HCT116 (cell line): Measurements from ENCODE around the gene PRM2. TPM values are rescaled to one million over a fixed set of nuclear protein-coding genes. Genes with fewer than 3 reads are reported as not detected.

ENCODE experiments used
- ATAC-seq: fragments of 200-7000 bp; cut with Tn5 transposase; 2 replicates; pipeline ENCODE4 v1.9.1; 2020; ENCODE audit warnings: mild to moderate bottlenecking, moderate library complexity
- BruUV-seq: library from RNA; stranded (reverse); fragments of 400-500 nt; replicated peaks from 2 replicates; lab custom pipeline; 2021; lab: Mats Ljungman, UMichigan
- CTCF ChIA-PET: fragments of 300-600 bp; sonication (Branson Sonifier 250); formaldehyde crosslinking; loops from one replicate; lab custom pipeline; 2021; ENCODE audit warnings: antibody characterized with exemption; lab: Charles Lee
- POLR2A ChIA-PET: fragments of 300-600, 350-600 bp; sonication (Branson Sonifier 250); formaldehyde crosslinking; loops from one replicate; lab custom pipeline; 2021; ENCODE audit warnings: antibody characterized with exemption; lab: Charles Lee
- RAD21 ChIA-PET, 2 experiments: fragments of 300-600 bp; sonication (Branson Sonifier 250); formaldehyde crosslinking; loops; one replicate each; lab custom pipeline; 2023; ENCODE audit warnings: low total read pairs in 2 of 2; ENCODE audit not compliant: uncharacterized antibody in 2 of 2, unreplicated experiment in 2 of 2, low non-redundant PET in 1 of 2; lab: Charles Lee
- DNase-seq: peaks from one replicate; pipeline ENCODE4 v3.0.0-alpha.2; 2010; ENCODE audit warnings: low read depth, low spot score
- H2AFZ ChIP-seq: fragments of 200-600 bp; shearing (Covaris generic), sonication (generic); 2 replicates; pipeline ENCODE4 v1.6.1; 2017; ENCODE audit warnings: low read depth, mixed run types, mixed read lengths, antibody characterized with exemption, low read length; ENCODE audit not compliant: poor library complexity, severe bottlenecking
- H3K27ac ChIP-seq: 2 replicates; pipeline ENCODE4 v1.5.1; 2012; ENCODE audit warnings: low read depth, low read length
- H3K27me3 ChIP-seq: fragments of 200-600 bp; sonication (generic); 2 replicates; pipeline ENCODE4 v1.6.1; 2016; ENCODE audit warnings: mixed run types, low read length, mixed read lengths; ENCODE audit not compliant: insufficient read depth
- H3K36me3 ChIP-seq, 2 experiments: fragments of 200-500 bp in 1 of 2; fragments of 200-600 bp in 1 of 2; sonication (Bioruptor generic) in 1 of 2; sonication (generic) in 1 of 2; 2 replicates each; pipeline versions ENCODE4 v1.5.1 to v1.6.1; 2014 to 2016; ENCODE audit warnings: low read length in 2 of 2, inconsistent platforms in 1 of 2, mixed read lengths in 1 of 2, mixed run types in 1 of 2; ENCODE audit not compliant: insufficient read depth in 2 of 2, control insufficient read depth in 1 of 2
- H3K4me1 ChIP-seq, 2 experiments: fragments of 200-600 bp in 1 of 2; sonication (generic) in 1 of 2; 2 replicates each; pipeline versions ENCODE4 v1.5.1 to v1.6.1; 2012 to 2017; ENCODE audit warnings: low read length in 2 of 2, inconsistent platforms in 1 of 2, mild to moderate bottlenecking in 1 of 2, mixed read lengths in 1 of 2, mixed run types in 1 of 2, moderate library complexity in 1 of 2; ENCODE audit not compliant: insufficient read depth in 2 of 2, control insufficient read depth in 1 of 2
- H3K4me2 ChIP-seq: fragments of 200-600 bp; sonication (generic); 2 replicates; pipeline ENCODE4 v1.6.1; 2017; ENCODE audit warnings: mixed run types, low read length, mixed read lengths
- H3K4me3 ChIP-seq, 2 experiments: fragments of 200-600 bp in 1 of 2; sonication (generic) in 1 of 2; replicated peaks in 1 of 2; 2 replicates each; pipeline ENCODE4 v1.5.1; 2011 to 2016; ENCODE audit warnings: low read length in 2 of 2, control low read depth in 1 of 2, low read depth in 1 of 2, mild to moderate bottlenecking in 1 of 2, mixed read lengths in 1 of 2, mixed run types in 1 of 2
- H3K79me2 ChIP-seq: fragments of 200-600 bp; sonication (generic); 2 replicates; pipeline ENCODE4 v1.6.1; 2017; ENCODE audit warnings: mild to moderate bottlenecking, mixed run types, low read length, moderate library complexity, mixed read lengths; ENCODE audit not compliant: insufficient read depth
- H3K9ac ChIP-seq: fragments of 200-600 bp; sonication (generic); 2 replicates; pipeline ENCODE4 v1.6.1; 2016; ENCODE audit warnings: low read length, mixed read lengths
- H3K9me2 ChIP-seq: fragments of 200-600 bp; sonication (generic), shearing (Covaris generic); 2 replicates; pipeline ENCODE4 v1.6.1; 2017; ENCODE audit warnings: mixed run types, mild to moderate bottlenecking, moderate library complexity; ENCODE audit not compliant: insufficient read depth
- H3K9me3 ChIP-seq, 2 experiments: fragments of 200-500 bp in 1 of 2; fragments of 200-600 bp in 1 of 2; sonication (Bioruptor generic) in 1 of 2; sonication (generic) in 1 of 2; 2 replicates each; pipeline ENCODE4 v1.6.1; 2014 to 2017; ENCODE audit warnings: low read length in 2 of 2, mixed read lengths in 2 of 2, inconsistent platforms in 1 of 2, low read depth in 1 of 2, mild to moderate bottlenecking in 1 of 2, mixed run types in 1 of 2, moderate library complexity in 1 of 2; ENCODE audit not compliant: control insufficient read depth in 1 of 2, insufficient read depth in 1 of 2
- H4K20me1 ChIP-seq: fragments of 200-600 bp; sonication (generic), shearing (Covaris generic); 2 replicates; pipeline ENCODE4 v1.6.1; 2017; ENCODE audit warnings: mixed run types, mild to moderate bottlenecking, moderate library complexity; ENCODE audit not compliant: insufficient read depth
- CBX3 ChIP-seq: IDR thresholded peaks from 2 replicates; pipeline ENCODE4 v1.6.1; 2012; ENCODE audit warnings: low read depth
- ELF1 ChIP-seq: IDR thresholded peaks from 2 replicates; pipeline ENCODE4 v1.6.1; 2012; ENCODE audit warnings: low read depth, borderline replicate concordance
- EZH2 ChIP-seq: fragments of 200-600 bp; sonication (generic); IDR thresholded peaks from 2 replicates; pipeline ENCODE4 v1.6.1; 2017; ENCODE audit warnings: antibody characterized with exemption, mixed run types
- EZH2phosphoT487 ChIP-seq: fragments of 200-600 bp; IDR thresholded peaks from 2 replicates; pipeline ENCODE4 v1.6.1; 2018; ENCODE audit warnings: antibody characterized with exemption, borderline replicate concordance
- FOSL1 ChIP-seq: IDR thresholded peaks from 2 replicates; pipeline ENCODE4 v1.6.1; 2012; ENCODE audit warnings: low read depth
- JUND ChIP-seq: IDR thresholded peaks from 2 replicates; pipeline ENCODE4 v1.6.1; 2012
- POLR2AphosphoS5 ChIP-seq: IDR thresholded peaks from 2 replicates; pipeline ENCODE4 v1.6.1; 2011; ENCODE audit warnings: mild to moderate bottlenecking, low read depth, low read length, moderate library complexity
- SIN3A ChIP-seq: IDR thresholded peaks from 2 replicates; pipeline ENCODE4 v1.6.1; 2012; ENCODE audit warnings: low read depth
- SP1 ChIP-seq: IDR thresholded peaks from 2 replicates; pipeline ENCODE4 v1.6.1; 2012; ENCODE audit warnings: low read depth
- SRF ChIP-seq: IDR thresholded peaks from 2 replicates; pipeline ENCODE4 v1.6.1; 2012; ENCODE audit warnings: low read depth
- TCF7L2 ChIP-seq: IDR thresholded peaks from 2 replicates; pipeline ENCODE4 v1.7.0; 2011; ENCODE audit warnings: borderline replicate concordance, inconsistent platforms; ENCODE audit not compliant: insufficient read depth, insufficient read length; ENCODE audit errors: extremely low read depth
- YY1 ChIP-seq: IDR thresholded peaks from 2 replicates; pipeline ENCODE4 v1.6.1; 2011; ENCODE audit warnings: low read length, low read depth, moderate library complexity, mild to moderate bottlenecking; ENCODE audit not compliant: insufficient replicate concordance; ENCODE audit errors: extremely low read depth
- intact Hi-C: fragments of 100-400 bp; cut with micrococcal nuclease; formaldehyde crosslinking; loops from 2 replicates; pipeline ENCODE4 v1.10.0; 2022
- total RNA-seq: library from RNA; stranded (reverse); gene quantifications from one replicate; pipeline ENCODE4 v1.2.1, GENCODE V29; 2021; ENCODE audit not compliant: unreplicated experiment
- TF ChIP-seq, protein P1 (sequence below), 3 experiments: fragments of 200-600 bp in 1 of 3; sonication (generic) in 1 of 3; IDR thresholded peaks in 2 of 3; conservative IDR thresholded peaks in 1 of 3; 2 replicates each; pipeline ENCODE4 v1.5.1; 2012 to 2017; ENCODE audit warnings: low read depth in 2 of 3, low read length in 2 of 3, antibody characterized with exemption in 1 of 3, borderline replicate concordance in 1 of 3, control low read depth in 1 of 3, mild to moderate bottlenecking in 1 of 3, mixed read lengths in 1 of 3, mixed run types in 1 of 3, moderate library complexity in 1 of 3; ENCODE audit not compliant: insufficient read depth in 1 of 3
- TF ChIP-seq, protein P2 (sequence below): IDR thresholded peaks from 2 replicates; pipeline ENCODE4 v1.6.1; 2012; ENCODE audit warnings: low read depth

PRM2 gene
- total RNA-seq, 1 experiment from 2014 or later: not detected

DNA sequence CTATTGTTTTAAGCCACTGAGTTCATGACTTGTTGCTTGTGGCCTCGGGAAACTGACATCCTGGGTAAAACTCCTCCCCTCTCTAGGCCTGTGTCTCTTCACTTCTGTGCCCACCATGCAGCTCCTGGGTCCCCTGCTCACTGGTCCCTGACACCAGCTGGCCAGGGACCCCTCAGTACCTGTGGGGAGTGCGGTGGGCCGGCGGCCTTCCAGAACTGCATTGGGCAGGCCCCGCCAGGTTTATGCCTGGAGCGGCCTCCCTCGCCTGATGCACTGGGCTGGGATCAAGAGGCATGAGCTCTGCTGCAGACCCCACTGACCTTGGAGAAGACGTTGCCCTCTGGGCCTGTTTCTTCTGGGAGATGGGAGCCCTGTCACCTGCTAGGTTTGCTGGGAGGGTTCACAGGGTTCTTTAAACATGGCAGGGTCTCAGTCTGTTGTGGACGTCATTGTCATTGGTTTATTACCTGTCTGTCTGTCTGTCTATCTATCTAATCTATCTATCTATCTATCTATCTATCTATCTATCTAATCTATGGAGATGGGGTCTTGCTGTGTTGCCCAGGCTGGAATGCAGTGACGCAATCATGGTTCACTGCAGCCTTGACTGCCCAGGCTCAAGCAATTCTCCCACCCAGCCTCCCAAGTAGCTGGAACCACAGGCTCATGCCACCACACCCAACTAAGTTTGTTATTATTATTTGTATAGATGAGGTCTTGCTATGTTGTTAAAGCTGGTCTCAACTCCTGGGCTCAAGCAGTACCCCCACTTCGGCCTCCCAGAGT lies 47.5 kb upstream of the PRM2 start:
- no peaks in the 10 kb centered on the region for H3K36me3 ChIP-seq
- intact Hi-C loops: no loop called here
- no TSS peak for BruUV-seq
- H3K9me3 ChIP-seq: no peaks in the 10 kb centered on the region
- H3K4me1 ChIP-seq: peaks cover 20 to 22% of the 10 kb centered on the region in 2 experiments
- RAD21 ChIA-PET: no interaction called here
- no peaks in the 10 kb centered on the region for H4K20me1 ChIP-seq
- no peaks in the 10 kb centered on the region for H3K9me2 ChIP-seq
- TF ChIP-seq FOSL1 (no peak), SRF (no peak), EZH2phosphoT487 (no peak)
- DNase-seq: no peak
- H3K4me3 ChIP-seq: no peak overlapping the region
- H3K79me2 ChIP-seq: no peaks in the 10 kb centered on the region
- ATAC-seq: no peak
- H3K27me3 ChIP-seq: no peaks in the 10 kb centered on the region
- no peak overlapping the region for H3K4me2 ChIP-seq
- no peak overlapping the region for H3K27ac ChIP-seq
- POLR2A ChIA-PET: no interaction called here
- no peak overlapping the region for H2AFZ ChIP-seq
- no peak overlapping the region for H3K9ac ChIP-seq
- CTCF ChIA-PET: no interaction called here

GRCh38 chr16:11322823-11323222 lies 46.5 kb upstream of the PRM2 start:
- no peaks in the 10 kb centered on the region for H4K20me1 ChIP-seq
- RAD21 ChIA-PET: no interaction called here
- H3K36me3 ChIP-seq: no peaks in the 10 kb centered on the region
- CTCF ChIA-PET: no interaction called here
- no peak overlapping the region for H2AFZ ChIP-seq
- POLR2A ChIA-PET: no interaction called here
- H3K4me3 ChIP-seq: no peak overlapping the region
- DNase-seq (no peak), ATAC-seq (no peak)
- no TSS peak for BruUV-seq
- no peak overlapping the region for H3K9ac ChIP-seq
- H3K27me3 ChIP-seq: no peaks in the 10 kb centered on the region
- intact Hi-C loops: no loop called here
- H3K79me2 ChIP-seq: no peaks in the 10 kb centered on the region
- no peak overlapping the region for H3K4me2 ChIP-seq
- no peaks in the 10 kb centered on the region for H3K9me2 ChIP-seq
- no peak overlapping the region for H3K27ac ChIP-seq
- peaks cover 11 to 14% of the 10 kb centered on the region in 2 experiments for H3K4me1 ChIP-seq
- no peaks in the 10 kb centered on the region for H3K9me3 ChIP-seq
- TF ChIP-seq TCF7L2 (no peak), SIN3A (no peak), FOSL1 (no peak), ELF1 (no peak), POLR2AphosphoS5 (no peak), SP1 (no peak), JUND (no peak), EZH2phosphoT487 (no peak), YY1 (no peak), CBX3 (no peak), EZH2 (no peak)
- TF ChIP-seq, protein P1, sequence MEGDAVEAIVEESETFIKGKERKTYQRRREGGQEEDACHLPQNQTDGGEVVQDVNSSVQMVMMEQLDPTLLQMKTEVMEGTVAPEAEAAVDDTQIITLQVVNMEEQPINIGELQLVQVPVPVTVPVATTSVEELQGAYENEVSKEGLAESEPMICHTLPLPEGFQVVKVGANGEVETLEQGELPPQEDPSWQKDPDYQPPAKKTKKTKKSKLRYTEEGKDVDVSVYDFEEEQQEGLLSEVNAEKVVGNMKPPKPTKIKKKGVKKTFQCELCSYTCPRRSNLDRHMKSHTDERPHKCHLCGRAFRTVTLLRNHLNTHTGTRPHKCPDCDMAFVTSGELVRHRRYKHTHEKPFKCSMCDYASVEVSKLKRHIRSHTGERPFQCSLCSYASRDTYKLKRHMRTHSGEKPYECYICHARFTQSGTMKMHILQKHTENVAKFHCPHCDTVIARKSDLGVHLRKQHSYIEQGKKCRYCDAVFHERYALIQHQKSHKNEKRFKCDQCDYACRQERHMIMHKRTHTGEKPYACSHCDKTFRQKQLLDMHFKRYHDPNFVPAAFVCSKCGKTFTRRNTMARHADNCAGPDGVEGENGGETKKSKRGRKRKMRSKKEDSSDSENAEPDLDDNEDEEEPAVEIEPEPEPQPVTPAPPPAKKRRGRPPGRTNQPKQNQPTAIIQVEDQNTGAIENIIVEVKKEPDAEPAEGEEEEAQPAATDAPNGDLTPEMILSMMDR (IDR thresholded peaks at IDR 0.05 in 2 of 3, conservative IDR thresholded peaks at IDR 0.05 in 1 of 3; ENCODE audit: borderline replicate concordance in 1 of 3, insufficient read depth in 1 of 3, low read depth in 2 of 3, low read length in 2 of 3): no peak
- TF ChIP-seq, protein P2, sequence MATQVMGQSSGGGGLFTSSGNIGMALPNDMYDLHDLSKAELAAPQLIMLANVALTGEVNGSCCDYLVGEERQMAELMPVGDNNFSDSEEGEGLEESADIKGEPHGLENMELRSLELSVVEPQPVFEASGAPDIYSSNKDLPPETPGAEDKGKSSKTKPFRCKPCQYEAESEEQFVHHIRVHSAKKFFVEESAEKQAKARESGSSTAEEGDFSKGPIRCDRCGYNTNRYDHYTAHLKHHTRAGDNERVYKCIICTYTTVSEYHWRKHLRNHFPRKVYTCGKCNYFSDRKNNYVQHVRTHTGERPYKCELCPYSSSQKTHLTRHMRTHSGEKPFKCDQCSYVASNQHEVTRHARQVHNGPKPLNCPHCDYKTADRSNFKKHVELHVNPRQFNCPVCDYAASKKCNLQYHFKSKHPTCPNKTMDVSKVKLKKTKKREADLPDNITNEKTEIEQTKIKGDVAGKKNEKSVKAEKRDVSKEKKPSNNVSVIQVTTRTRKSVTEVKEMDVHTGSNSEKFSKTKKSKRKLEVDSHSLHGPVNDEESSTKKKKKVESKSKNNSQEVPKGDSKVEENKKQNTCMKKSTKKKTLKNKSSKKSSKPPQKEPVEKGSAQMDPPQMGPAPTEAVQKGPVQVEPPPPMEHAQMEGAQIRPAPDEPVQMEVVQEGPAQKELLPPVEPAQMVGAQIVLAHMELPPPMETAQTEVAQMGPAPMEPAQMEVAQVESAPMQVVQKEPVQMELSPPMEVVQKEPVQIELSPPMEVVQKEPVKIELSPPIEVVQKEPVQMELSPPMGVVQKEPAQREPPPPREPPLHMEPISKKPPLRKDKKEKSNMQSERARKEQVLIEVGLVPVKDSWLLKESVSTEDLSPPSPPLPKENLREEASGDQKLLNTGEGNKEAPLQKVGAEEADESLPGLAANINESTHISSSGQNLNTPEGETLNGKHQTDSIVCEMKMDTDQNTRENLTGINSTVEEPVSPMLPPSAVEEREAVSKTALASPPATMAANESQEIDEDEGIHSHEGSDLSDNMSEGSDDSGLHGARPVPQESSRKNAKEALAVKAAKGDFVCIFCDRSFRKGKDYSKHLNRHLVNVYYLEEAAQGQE: no peak
